ENCODE measurements around the gene ANKRD13A.
"Not testable (repeated sequence)": the region's sequence is repeated elsewhere in the genome, so short reads cannot be mapped to it uniquely, and the experiment has no call there.

Gene ANKRD13A

DNA sequence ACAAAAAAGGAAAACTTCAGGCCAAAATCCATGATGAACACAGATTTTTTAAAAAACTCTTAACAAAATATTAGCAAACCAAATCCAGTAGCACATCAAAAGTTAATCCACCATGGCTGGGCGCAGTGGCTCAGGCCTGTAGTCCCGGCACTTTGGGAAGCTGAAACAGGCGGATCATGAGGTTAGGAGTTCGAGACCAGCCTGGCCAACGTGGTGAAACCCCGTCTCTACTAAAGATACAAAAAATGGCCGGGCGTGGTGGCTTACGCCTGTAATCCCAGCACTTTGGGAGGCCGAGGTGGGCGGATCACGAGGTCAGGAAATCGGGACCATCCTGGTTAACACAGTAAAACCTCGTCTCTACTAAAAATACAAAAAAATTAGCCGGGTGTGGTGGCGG lies 13.0 kb upstream of the ANKRD13A start:
- DNase-seq, result not testable (repeated sequence)

DNA sequence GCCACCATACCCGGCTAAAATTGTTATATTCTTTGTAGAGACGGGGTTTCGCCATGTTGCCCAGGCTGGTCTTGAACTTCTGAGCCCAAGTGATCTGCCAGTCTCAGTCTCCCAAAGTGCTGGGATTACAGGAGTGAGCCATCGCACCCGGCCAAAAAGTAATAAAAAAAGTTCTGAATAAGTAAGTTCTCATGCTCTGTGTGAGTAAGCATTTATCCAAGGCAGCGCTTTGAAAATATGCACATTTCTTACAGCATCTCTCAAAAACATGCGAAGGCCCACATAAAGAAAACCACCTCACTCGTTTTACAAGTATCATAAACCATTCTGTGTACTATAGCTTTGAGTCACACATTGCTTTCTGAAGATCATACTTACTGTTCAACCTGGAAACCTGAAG lies 11.6 kb upstream of the ANKRD13A start:
- DNase-seq, result no peak

DNA sequence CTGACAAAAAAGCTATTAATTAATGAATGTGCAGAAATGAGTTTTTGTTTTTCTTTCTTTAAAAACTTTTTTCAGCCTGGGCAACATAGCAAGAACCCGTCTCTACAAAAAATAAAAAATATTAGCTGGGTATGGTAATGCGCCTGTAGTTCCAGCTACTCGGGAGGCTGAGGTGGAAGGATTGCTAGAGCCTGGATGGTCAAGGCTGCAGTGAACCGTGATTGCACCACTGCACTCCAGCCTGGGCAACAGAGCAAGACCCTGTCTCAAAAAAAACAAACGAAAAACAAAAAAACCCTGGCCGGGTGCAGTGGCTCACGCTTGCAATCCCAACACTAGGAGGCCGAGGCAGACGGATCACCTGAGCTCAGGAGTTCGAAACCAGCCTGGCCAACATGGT lies 11.0 kb upstream of the ANKRD13A start:
- DNase-seq, result no peak

DNA sequence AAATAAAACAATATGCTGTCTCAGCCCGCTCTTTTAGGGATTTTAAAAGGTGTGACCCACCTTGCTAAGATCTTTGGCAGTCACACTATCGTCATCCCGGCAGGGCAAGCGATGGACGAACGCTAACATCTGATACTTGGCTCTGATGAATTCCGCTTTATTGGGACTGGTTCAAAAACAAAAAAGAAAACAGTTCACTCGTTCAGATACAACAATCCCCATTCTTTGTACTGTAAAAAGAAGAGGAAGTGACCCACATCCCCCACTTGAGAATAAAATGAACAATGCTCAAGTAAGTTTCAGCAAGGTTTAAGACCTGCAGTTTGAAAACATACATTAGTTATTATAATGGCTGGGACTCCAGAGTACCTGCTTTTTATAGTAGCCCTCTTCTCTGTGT lies 10.3 kb upstream of the ANKRD13A start:
- DNase-seq, result no peak

DNA sequence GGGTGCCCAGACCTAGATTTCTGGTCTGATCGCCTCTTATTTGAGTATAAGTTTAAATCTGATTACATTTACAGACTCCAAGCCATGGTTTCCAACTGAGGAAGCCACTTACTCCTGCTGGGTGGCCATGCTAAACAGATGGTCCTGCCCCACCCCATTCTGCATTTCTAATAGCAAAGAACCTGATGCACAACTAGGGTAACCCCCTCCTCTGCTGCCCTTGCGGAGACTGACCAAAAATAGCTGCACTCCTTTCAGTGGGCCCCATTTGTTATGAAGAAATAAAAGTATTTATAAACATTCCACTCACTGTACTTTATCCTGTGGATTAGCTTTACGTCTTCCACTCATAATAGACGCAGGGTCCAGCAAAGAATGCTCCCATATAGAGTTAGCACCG lies 9.8 kb upstream of the ANKRD13A start:
- no peak for DNase-seq

DNA sequence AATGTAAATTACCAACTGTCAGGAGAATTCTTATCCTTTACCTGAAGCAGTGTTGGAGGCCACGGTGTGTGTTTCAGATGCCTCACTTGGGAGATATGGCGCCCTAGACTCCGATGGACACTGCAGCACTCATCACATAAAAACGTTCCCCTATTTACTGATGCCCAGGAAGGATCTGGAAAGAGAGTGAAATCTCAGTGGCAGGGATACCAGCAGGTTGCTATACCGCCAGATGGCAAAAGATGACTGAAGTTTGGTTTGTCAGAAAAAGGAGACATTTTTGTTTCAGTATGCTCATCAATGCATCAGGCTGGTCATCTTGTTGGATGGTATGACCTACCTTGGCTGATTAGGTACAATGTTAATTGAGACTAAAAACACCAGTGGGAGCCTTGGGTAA lies 7.6 kb upstream of the ANKRD13A start:
- DNase-seq, result no peak

DNA sequence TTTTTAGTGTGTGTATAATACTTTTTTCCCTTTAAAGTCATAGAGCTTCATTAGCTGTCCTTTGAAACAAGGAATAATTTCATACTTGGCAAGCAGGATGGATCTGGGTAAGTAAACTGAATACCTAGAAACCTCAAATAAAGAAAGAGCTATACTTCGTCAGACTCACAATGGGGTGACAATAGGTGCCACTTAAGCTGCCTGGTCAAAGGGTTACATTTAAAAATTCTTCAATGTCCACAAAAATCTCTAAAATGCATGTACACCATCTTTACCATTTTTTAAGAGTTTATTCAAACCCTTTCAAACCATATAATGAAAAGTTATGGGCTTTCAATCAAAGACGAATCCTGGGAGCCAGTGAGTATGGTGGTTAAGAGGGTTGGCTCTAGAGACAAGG lies 6.1 kb upstream of the ANKRD13A start:
- DNase-seq, result no peak

DNA sequence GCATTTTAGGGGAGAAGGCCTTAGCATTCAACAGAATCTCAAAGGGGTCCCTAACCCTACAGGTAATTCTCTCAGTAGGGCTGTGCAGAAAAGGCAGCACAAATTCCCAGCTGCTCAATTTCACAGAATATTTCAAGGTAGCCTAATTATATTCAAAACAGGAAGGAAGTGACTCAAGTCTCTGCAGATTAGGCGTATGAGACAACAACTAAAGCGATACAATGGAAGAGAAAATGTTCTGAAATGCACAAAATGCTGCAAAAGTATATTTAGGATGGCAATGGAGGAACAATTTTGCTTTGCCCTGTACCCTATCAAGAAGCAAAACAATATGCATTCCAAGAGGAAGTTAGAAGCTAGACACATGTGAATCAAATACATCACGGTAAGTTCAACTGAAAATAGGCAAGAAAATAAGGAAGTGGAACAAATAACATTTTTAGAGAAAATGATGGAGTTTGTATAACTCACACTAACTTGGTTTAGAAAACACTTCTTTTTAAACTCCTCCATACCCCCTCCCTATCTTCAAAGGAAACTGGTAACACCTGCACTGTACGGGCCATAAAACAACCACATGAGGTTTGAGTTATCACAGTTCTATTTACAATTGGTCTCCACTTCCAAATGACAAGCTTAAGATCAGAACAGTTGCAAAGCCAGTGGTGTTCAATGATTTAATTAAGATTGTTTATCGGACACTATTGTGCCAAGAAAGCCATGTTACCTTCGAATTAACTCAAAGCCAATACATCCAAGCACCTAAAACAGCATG lies 4.6 kb upstream of the ANKRD13A start:
- DNase-seq, result peak; percentile 67

DNA sequence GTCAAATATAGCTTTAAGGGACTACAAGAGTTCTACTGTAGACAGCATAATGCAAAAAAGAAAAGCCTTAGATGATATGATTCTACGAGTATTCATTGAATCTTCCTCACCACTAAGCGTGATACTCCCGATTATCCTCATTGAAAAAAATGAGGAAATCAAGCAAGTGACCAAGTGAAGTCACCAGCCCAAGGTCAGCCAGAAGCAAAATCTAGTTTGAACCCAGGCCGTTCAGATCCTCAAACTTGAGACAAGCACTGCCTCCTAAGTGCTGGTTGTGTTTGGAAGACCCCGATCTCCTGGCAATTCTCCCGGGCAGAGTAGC lies 3.9 kb upstream of the ANKRD13A start:
- no peak for DNase-seq

DNA sequence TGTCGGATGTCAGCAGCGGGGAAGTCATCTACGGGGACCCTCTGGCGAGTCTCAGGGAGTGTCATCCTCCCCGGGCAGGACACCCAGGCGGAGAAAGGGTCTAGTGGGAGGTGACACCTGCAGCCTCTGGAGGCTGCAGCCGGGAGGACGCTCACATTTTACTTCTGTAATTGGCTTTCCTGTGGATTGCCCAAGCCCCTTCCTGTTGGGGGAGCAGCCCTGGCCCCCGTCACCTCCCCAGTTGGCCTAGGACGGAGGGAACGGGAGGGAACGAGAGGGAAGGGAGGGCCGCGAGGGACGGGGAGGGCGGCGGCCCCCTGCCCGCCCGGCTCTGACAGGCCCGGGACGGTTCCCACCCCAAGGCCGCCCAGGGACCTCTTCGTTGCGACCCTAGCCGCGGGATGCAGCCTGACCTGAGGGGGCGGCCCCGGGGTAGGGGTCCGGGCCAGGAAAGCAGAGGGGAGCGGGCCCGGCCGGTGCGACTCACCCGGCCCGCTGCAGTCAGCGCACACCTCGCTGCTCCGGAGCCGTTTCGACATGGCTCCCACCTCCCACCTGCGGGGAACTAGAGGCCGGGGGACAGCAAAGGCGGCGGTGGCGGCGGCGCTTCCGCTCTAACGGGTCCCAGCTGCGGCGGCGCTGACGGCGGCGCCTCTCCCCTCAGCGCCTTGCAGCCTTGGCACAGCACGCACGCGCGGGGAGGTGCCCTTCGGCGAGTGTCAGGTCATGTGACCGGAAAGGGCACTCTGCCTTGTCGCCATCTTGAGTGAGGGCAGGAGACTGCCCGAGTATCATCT lies 3.3 kb upstream of the ANKRD13A start, which contains the start of gene GIT2:
Gene GIT2 (minus strand): TSS at position 683 of the 797 bp plus-strand sequence. CDS start 144 bp downstream, at position 539.
- DNase-seq, result peak; percentile 95

DNA sequence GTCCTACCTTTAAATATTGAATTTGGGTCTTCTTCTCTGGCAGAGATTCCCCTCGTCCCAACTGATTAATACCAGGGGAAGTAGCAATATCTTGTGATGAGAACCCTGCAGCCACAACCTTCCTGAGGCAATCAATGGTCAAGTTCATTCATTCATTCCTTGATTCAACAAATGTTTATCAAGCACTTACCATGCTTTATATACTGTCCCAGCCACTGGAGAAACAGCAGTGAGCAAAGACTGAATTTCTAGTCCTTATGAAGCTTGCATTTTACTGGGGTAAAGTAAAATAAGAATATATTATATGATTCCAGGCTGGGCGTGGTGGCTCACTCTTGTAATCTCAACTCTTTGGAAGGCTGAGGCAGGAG lies 2.8 kb upstream of the ANKRD13A start:
- DNase-seq, result no peak

DNA sequence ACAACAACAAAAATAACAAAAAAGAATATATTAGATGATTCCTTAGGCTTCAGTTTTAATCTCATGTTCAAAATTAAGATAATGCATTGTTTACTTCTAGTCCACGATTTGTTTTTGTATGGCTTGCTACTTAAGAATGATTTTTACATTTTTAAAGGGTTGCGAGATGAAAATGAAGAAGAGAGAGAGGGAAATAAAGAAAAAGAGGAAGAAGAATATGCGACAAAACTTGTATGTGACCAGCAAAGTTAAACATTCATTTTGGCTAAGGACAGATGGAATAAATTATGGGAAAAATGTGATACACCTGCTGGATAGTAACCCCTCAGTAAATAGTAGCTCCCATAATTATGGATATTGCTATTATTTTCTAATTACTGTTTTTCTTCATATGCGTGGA lies 1.8 kb upstream of the ANKRD13A start:
- DNase-seq, result no peak

DNA sequence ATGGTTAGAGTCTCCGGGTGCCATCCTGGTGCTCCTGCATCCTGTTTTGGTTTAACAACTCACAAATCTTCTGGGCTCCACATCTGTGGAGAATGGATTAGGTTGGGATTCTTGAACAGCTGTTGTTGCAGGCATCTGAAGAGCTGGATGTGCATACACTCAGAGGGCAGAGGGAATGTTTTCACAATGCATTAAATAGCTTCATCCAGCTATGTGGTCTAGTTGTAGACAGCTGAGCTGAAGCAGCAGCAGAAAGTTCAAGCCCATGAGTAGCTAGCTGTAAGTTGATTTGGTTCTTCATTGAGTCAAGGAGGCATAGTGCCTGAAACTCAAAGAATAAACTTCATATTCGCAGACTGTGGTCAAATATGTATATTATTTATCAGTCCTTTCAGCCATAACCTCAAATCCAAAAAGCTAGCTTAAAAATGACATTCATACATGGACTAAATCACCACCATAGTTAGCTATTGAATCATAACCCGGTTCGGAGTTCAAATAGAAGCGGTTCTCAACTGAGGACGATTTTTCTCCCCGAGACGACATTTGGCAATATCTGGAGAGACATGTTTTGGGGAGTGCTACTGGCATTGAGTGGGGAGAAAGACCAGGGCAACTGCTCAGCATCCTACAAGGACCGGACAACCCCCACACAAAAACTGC lies 858 bp upstream of the ANKRD13A start:
- no peak for DNase-seq

DNA sequence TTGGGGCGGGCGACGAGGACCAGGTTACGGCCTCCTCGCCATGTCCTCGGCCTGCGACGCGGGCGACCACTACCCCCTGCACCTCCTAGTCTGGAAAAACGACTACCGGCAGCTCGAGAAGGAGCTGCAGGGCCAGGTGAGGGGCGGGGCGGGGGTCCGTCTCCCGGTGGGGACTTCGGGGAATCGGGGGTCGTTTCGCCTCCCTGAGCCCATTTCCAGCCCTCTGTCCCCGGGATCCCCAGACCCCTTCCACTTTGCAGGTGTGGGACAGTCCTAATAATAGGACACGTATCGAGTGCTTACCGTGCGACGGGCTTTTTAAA lies 380 bp downstream of the ANKRD13A start:
- no peak for DNase-seq

DNA sequence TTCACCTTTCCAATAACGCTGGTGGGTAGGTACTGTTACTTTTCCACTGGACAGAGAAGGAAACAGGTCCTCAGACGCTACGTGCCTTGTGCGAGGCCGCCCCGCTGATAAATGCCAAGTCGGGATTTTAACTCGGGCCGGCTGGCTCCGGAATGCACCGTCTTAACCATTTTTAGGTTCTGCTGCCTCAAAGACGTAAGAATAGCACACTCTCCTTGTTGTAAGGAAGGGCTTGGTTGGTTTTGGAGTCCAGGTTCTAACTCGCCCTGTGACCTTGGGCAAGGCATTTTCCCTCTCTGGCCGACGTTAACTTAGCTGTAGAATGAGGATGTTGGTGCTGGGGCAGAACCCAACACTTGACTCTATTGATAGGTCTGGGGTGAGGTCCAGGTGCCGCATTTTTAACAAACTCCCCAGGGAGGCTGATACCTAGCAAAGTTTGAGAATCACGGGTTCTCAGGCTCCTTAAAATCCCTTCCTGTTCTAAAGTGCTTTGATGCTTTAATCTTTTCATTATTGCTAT lies 814 bp downstream of the ANKRD13A start:
- DNase-seq, result no peak

DNA sequence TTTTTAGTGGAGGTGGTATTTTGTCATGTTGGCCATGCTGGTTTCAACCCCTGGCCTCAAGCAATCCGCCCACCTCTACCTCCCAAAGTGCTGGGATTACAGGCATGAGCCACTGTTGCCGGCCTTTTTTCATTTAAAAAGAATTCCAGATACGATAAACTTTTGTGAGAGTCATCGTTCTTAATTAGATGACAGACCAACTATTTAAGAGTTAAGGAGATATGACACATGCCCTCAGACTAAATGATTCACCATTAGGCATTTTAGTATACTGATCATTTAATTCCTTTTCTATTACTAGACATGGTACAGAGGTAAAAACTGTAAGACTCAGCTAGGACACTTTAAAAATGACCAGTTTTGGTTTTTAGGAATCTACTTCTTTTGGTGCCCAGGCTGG lies 2.4 kb downstream of the ANKRD13A start:
- DNase-seq, result no peak

DNA sequence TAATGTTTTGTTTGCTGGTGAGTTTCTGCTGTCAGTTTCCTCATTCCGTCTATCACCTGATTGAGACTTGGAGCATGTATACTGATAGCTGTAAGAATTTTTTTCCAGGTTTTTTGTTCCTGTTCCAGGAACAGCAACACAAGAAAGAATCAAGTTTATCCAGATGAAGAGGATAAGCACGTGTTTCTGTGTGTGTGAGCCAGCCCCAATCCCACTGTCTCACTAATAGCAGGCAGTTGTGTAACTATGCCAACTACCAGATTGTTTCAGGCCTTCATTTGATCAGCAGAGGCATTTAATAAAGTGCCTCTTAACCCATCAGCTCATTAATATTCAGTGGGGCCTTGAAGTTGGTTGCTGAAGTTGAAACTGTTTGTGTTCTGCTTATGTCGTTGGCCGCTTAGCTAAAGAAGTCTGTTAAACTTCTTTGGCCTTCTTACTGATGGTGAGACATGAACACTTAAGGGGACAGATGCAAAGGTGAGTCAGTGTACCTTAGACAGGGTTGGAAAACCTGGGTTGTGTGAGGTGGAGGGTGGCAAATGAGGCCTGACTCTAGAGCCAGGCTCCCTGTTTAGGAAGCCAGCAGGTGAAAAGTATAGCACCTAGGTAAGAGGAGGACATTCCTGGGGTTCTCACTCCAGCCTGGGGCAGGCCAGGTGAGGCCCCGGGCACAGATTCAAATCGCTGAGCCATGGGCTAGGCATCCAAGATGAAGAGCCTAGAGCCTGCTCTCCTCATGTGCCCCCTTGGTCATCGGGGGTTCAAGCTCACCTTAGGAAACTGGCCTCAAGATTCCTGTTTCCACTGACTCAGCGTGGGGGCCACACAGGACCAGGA lies 3.7 kb downstream of the ANKRD13A start:
- no peak for DNase-seq

DNA sequence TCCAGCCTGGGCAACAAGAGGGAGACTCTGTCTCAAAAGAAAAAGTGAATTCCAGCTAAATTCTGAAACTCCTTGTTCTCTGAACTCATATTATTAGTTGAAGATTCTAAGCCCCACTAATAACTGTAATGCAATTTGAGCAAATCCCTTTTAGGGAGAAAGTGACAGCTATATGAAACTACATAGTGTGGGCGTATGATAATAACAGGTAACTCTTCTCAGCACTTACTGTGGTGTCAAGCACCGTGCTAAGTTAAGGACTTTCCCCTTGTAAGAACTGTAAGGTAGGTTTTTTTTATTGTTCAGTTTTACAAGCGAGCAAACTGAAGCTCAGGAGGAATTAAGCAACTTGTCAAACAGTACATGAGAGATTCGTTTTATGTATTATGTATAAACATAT lies 5.4 kb downstream of the ANKRD13A start:
- no peak for DNase-seq

DNA sequence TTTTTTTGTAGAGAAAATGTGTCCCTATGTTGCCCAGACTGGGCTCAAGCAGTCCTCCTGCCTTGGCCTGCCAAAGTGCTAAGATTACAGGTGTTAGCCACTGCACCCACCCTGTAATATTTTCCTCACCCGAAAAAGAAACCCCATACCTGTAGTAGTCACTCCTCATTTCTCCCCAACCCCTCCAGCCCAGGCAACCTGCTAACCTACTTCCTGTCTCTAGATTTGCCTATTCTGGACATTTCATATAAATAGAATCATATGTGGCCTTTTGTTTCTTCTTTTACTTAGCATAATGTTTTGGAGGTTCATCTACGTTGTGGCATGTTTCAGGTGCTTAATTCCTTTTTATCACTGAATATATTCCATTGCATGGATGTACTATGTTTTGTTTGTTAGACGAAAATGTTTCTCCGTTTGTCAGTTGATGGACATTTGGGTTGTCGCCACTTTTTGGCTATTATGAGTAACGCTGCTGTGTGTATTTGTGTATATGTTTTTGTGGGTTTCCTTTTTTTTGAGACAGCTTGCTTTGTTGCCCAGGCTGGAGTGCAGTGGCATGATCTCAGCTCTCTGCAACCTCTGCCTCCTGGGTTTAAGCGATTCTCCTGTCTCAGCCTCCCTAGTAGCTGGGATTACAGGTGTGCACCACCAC lies 6.2 kb downstream of the ANKRD13A start:
- peak; percentile 49 for DNase-seq

DNA sequence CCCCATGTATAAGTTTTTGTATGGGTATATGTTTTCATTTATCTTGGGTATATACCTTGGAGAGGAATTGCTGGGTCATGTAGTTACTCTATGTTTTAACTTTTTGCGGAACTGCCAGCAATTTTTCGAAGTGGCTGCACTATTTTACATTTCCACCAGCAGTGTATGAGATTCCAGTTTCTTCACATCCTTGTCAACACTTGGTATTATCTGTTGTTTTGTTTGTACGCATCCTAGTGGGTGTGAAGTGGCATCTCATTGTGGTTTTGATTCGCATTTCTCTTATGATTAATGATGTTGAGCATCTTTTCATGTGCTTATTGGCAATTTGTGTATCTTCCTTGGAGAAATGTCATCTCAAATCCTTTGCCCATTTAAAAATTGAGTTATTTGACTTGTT lies 6.9 kb downstream of the ANKRD13A start:
- no peak for DNase-seq

DNA sequence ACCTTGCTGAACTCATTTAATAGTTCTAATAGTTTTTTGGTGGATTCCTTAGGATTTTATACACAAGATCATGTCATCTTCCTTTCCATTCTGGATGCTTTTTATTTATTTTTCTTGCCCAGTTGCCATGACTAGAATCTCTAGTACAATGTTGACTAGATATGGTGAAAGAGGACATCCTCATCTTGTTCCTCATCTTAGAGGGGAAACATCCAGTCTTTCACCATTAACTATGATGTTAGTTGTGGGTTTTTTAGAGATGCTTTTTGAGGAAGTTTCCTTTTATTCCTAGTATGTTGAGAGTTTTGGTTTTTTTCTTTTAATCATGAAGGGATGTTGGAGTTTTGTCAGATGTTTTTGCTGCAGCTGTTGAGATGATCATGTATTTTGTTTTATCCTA lies 8.7 kb downstream of the ANKRD13A start:
- no peak for DNase-seq

DNA sequence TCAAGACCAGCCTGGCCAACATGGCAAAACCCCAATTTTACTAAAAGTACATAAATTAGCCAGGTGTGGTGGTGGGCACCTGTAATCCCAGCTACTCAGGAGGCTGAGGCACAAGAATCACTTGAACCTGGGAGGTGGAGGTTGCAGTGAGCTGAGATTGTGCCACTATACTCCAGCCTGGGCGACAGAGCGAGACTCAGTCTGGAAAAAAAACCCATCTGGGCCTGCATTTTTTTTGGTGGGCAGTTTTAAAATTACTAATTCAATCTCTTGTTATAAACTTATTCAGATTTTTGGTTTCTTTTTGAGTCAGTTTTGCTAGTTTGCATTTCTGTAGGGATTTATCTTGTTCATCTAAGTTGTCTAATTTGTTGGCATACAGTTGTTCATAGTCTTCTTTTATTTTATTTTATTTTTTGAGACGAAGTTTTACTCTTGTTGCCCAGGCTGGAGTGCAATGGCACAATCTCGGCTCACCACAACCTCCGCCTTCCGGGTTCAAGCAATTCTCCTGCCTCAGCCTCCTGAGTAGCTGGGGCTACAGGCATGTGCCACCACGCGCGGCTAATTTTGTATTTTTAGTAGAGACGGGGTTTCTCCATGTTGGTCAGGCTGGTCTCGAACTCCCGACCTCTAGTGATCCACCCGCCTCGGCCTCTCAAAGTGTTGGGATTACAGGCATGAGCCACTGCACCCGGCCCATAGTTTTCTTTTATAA lies 9.6 kb downstream of the ANKRD13A start:
- DNase-seq, result not testable (repeated sequence)
